Measurements from ENCODE around the gene ECM1.
A peak's percentile ranks its signal among the peaks of the same experiment; 100 is the strongest.

ECM1 gene

DNA sequence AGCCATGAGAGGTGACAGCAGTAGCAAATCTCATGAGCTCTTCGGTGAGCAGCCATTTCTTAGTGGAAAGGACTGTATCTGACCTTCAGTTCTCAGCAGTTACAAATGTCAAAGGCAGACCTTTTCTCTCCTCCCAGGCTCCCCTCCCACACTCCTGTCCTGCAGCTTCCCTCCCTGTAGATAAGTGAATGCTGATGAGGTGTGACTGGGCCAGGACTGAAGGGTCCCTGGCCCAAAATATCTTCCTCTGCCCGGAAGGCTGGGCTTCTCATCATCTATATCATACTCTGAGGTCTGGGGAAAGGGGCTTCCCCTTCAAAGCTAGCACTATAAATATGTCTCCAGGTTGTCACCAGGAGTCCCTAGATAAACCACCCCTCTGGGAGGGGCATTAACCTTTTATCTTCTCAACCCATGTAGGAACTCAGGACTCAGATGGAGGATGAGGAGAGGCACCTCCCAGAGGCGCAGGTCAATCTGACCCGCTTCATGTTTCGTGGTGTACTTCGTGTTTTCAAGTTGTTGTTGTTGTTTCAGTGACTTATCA is 37.6 kb downstream of the ECM1 start:
- no peak for DNase-seq (ENCODE audit: low spot score)

DNA sequence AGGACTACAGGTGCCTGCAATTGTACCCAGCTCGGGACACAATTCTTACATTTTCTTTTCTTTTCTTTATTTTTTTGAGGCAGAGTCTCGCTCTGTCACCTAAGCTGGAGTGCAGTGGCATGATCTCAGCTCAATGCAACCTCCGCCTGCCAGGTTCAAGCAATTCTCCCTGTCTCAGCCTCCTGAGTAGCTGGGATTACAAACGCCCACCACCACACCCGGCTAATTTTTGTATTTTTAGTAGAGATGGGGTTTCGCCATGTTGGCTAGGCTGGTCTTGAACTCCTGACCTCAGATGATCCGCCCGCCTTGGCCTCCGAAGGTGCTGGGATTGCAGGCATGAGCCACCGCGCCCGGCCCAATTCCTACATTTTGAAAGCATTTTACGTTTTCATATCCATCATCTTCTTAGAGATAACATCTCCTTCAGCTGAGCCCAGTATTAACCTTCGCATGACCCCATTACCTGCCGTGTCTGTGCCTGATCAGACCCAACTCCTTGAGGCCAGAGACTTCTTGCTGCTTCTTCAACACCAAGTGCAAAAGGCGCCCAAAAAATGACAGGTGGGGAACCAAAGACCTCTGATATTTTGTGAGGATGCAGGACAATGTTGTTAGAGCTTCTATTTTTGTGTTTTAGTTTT is 38.5 kb downstream of the ECM1 start:
- no peak for DNase-seq (ENCODE audit: low spot score)

GRCh38 chr1:150548324-150548631 is 40.4 kb downstream of the ECM1 start:
- no peak for DNase-seq (ENCODE audit: low spot score)

GRCh38 chr1:150548632-150549495 is 41.0 kb downstream of the ECM1 start, which contains the start of gene ADAMTSL4:
TSS of gene ADAMTSL4 (plus strand) at chr1:150549408. CDS start at chr1:150552289, 2,881 bp downstream.
- DNase-seq (ENCODE audit: low spot score): peak; percentile 81

- peak; percentile 70 for DNase-seq (ENCODE audit: low spot score)
Observed at GRCh38 chr1:150549496-150550221, 41.8 kb downstream of the ECM1 start.

DNA sequence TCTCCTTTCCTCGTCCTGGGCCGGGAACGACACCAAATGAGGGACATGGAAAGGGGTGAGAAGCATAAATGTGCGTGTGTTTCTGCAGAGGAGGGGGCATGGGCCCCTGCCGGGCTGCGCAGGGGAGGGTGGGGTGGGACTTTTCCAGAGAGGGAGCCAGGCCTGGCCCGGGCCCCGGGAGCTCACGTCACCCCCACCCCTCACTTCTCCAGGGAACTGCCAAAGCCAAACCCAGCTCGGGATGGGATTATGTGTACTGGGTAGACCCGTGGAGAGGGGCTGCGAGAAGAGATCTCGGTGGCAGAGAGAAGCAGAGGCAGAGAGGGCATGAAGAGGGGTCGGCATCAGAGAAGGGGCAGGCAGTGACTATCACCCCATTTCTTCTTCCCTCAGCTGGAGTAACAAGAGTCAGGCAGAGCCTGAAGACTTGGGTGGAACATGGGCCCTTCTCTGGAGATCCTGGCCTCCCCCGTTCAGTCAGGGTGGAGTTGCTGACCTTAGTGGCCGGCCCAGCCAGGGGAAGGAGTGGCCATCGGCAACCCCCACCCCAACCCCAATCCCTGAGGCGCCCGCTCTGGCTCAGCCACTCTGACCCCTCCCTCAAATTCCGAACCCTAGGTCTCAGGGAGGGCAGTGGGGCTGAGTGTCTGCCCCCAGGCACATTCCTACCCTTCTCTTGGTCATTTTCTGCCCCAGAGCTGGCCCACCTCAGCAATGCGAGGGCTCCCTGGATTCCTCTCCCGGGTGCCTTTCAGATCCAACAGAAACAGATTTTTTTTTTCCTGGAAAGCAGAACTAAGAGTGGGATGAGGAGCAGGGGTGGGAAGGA is 42.5 kb downstream of the ECM1 start:
- no peak for DNase-seq (ENCODE audit: low spot score)

- DNase-seq (ENCODE audit: low spot score): no peak
Observed at GRCh38 chr1:150551051-150551783, 43.3 kb downstream of the ECM1 start.

DNA sequence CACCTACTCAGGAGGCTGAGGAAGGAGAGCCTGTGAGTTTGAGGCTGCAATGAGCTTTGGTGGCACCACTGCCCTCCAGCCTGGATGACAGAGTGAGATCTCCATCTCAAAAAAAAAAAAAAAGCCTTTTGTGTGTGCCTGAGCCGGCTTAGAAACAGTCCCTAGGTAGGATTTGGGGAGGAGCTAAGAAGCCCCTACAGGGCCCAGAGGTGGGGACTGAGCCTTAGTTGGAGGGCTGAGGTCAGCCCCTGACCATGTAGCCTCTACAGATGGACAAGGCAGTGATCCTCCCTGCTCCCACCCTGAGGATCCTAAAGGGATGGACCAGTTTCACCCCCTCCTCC is 43.8 kb downstream of the ECM1 start:
- no peak for DNase-seq (ENCODE audit: low spot score)

- DNase-seq (ENCODE audit: low spot score): peak; percentile 93
Observed at GRCh38 chr1:150552128-150552910, 44.4 kb downstream of the ECM1 start.

GRCh38 chr1:150552911-150553289 is 45.0 kb downstream of the ECM1 start:
- no peak for DNase-seq (ENCODE audit: low spot score)

DNA sequence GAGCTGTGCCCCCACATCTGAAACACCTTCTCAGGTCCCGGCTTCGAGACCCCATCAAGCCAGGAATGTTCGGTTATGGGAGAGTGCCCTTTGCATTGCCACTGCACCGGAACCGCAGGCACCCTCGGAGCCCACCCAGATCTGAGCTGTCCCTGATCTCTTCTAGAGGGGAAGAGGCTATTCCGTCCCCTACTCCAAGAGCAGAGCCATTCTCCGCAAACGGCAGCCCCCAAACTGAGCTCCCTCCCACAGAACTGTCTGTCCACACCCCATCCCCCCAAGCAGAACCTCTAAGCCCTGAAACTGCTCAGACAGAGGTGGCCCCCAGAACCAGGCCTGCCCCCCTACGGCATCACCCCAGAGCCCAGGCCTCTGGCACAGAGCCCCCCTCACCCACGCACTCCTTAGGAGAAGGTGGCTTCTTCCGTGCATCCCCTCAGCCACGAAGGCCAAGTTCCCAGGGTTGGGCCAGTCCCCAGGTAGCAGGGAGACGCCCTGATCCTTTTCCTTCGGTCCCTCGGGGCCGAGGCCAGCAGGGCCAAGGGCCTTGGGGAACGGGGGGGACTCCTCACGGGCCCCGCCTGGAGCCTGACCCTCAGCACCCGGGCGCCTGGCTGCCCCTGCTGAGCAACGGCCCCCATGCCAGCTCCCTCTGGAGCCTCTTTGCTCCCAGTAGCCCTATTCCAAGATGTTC is 45.6 kb downstream of the ECM1 start:
- no peak for DNase-seq (ENCODE audit: low spot score)

- no peak for DNase-seq (ENCODE audit: low spot score)
Observed at GRCh38 chr1:150554086-150554452, 46.2 kb downstream of the ECM1 start.

DNA sequence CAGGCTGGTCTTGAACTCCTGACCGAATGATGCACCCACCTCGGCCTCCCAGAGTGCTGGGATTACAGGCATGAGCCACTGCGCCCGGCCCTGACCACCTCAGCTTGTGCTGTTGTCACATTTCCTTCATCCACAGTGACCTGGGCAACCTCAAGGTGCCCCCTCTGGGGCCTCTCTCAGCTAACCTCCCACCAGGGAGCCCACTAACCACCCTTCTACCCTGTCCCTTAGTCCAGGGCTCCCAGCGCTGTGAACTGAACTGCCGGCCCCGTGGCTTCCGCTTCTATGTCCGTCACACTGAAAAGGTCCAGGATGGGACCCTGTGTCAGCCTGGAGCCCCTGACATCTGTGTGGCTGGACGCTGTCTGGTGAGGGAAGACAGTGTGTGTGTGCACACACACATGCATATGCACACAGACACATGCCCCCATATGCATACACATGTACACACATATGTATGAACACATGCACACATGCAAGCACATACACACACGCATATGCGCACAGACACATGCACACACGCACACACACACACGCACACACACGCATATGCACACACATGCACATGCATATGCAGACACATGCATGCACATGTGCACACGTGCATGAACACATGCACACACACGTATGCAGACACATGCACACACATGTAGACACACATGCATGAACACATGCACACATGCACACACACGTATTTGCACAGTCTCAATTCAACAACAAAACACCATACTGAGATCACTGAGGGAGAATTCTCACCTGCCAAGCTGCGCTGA is 47.5 kb downstream of the ECM1 start:
- DNase-seq (ENCODE audit: low spot score): no peak

GRCh38 chr1:150555971-150556865 is 48.3 kb downstream of the ECM1 start:
- DNase-seq (ENCODE audit: low spot score): no peak

DNA sequence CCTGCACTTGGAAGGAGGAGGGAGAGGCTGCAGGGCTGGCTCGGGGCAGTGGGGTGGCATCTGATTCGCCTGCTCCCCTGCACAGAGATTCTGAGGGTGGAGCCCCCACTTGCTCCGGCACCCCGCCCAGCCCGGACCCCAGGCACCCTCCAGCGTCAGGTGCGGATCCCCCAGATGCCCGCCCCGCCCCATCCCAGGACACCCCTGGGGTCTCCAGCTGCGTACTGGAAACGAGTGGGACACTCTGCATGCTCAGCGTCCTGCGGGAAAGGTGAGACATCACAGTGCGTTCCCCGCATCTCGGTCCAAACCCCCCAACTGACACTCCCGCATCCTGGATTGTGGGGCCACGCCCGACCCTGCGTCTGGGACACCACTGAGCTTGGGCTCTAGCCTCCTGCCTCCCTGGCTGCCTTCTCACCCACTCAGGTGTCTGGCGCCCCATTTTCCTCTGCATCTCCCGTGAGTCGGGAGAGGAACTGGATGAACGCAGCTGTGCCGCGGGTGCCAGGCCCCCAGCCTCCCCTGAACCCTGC is 49.2 kb downstream of the ECM1 start:
- DNase-seq (ENCODE audit: low spot score): no peak

GRCh38 chr1:150557813-150558212 is 49.9 kb downstream of the ECM1 start:
- no peak for DNase-seq (ENCODE audit: low spot score)

- DNase-seq (ENCODE audit: low spot score): no peak
Observed at GRCh38 chr1:150558303-150558704, 50.4 kb downstream of the ECM1 start.

Data from GM03348 (cell line).